HEK293 (cell line): Measurements from ENCODE around the gene METTL25.
A peak's percentile ranks its signal among the peaks of the same experiment; 100 is the strongest.

ENCODE experiments used
- CTCF ChIA-PET: fragments of 350-600 bp; formaldehyde crosslinking; extraction: SDS; loops from one replicate; lab custom pipeline; 2021; ENCODE audit warnings: antibody characterized with exemption; lab: Yijun Ruan, JAX
- POLR2A ChIA-PET: fragments of 300-600 bp; formaldehyde crosslinking; extraction: SDS; loops from one replicate; lab custom pipeline; 2020; ENCODE audit warnings: antibody characterized with exemption, inconsistent platforms; lab: Yijun Ruan, JAX
- H3K27ac ChIP-seq: fragments of 200-500 bp; sonication (Bioruptor generic); 2 replicates; pipeline ENCODE4 v1.5.1; 2014; ENCODE audit warnings: low read depth, low read length, control low read depth, inconsistent platforms; ENCODE audit errors: extremely low read depth
- H3K36me3 ChIP-seq, 2 experiments: fragments of 200-500 bp in 1 of 2; sonication (Bioruptor generic) in 1 of 2; 1 replicate in 1 of 2; 2 replicates in 1 of 2; pipeline ENCODE4 v1.5.1; 2014 to 2017; ENCODE audit warnings: inconsistent platforms in 2 of 2, low read length in 2 of 2; ENCODE audit not compliant: control insufficient read depth in 2 of 2, insufficient read depth in 1 of 2
- H3K4me1 ChIP-seq: fragments of 200-500 bp; sonication (Bioruptor generic); 2 replicates; pipeline ENCODE4 v1.5.1; 2014; ENCODE audit warnings: mild to moderate bottlenecking, low read length, inconsistent platforms; ENCODE audit not compliant: control insufficient read depth, insufficient read depth
- H3K4me3 ChIP-seq: 2 replicates; pipeline ENCODE4 v1.5.1; 2011; ENCODE audit warnings: low read depth, mild to moderate bottlenecking, control low read depth, low read length, moderate library complexity
- H3K9me3 ChIP-seq: fragments of 200-500 bp; sonication (Bioruptor generic); 2 replicates; pipeline ENCODE4 v1.5.1; 2014; ENCODE audit warnings: low read depth, low read length, inconsistent platforms; ENCODE audit not compliant: control insufficient read depth, insufficient read depth
- BCL11A ChIP-seq: fragments of 450-650 bp; formaldehyde crosslinking; IDR thresholded peaks from 2 replicates; pipeline ENCODE4 v1.5.1; 2016; ENCODE audit warnings: low read depth, missing biosample characterization, missing genetic modification characterization
- EGR2 ChIP-seq: fragments of 450-650 bp; formaldehyde crosslinking; IDR thresholded peaks from 2 replicates; pipeline ENCODE4 v1.5.1; 2016; ENCODE audit warnings: low read depth, missing biosample characterization, missing genetic modification characterization
- GLI4 ChIP-seq: fragments of 450-650 bp; formaldehyde crosslinking; IDR thresholded peaks from 2 replicates; pipeline ENCODE4 v1.5.1; 2016; ENCODE audit warnings: missing biosample characterization, missing genetic modification characterization
- GLIS1 ChIP-seq: fragments of 450-650 bp; formaldehyde crosslinking; IDR thresholded peaks from 2 replicates; pipeline ENCODE4 v1.5.1; 2016; ENCODE audit warnings: missing biosample characterization, missing genetic modification characterization
- IKZF3 ChIP-seq: fragments of 450-650 bp; IDR thresholded peaks from 2 replicates; pipeline ENCODE4 v1.5.0; 2018; ENCODE audit warnings: missing biosample characterization, mild to moderate bottlenecking, missing genetic modification characterization, moderate library complexity
- KLF16 ChIP-seq: fragments of 450-650 bp; formaldehyde crosslinking; IDR thresholded peaks from 2 replicates; pipeline ENCODE4 v1.5.1; 2017; ENCODE audit warnings: missing biosample characterization, missing genetic modification characterization
- KLF9 ChIP-seq: fragments of 450-650 bp; formaldehyde crosslinking; IDR thresholded peaks from 2 replicates; pipeline ENCODE4 v1.5.1; 2016; ENCODE audit warnings: missing biosample characterization, missing genetic modification characterization, low read depth
- MYNN ChIP-seq: fragments of 450-650 bp; formaldehyde crosslinking; IDR thresholded peaks from 2 replicates; pipeline ENCODE4 v1.5.1; 2016; ENCODE audit warnings: missing biosample characterization, missing genetic modification characterization, borderline replicate concordance
- OVOL3 ChIP-seq: fragments of 450-650 bp; formaldehyde crosslinking; IDR thresholded peaks from 2 replicates; pipeline ENCODE4 v1.5.1; 2016; ENCODE audit warnings: missing biosample characterization, missing genetic modification characterization
- PATZ1 ChIP-seq: fragments of 450-650 bp; formaldehyde crosslinking; IDR thresholded peaks from 2 replicates; pipeline ENCODE4 v1.5.1; 2016; ENCODE audit warnings: missing biosample characterization, missing genetic modification characterization
- SETDB1 ChIP-seq: IDR thresholded peaks from one replicate; pipeline ENCODE4 v1.6.1; 2017; ENCODE audit warnings: mild to moderate bottlenecking, low read length, moderate library complexity, mixed read lengths; ENCODE audit not compliant: insufficient read length
- SP7 ChIP-seq: fragments of 450-650 bp; formaldehyde crosslinking; IDR thresholded peaks from 2 replicates; pipeline ENCODE4 v1.5.1; 2016; ENCODE audit warnings: missing biosample characterization, missing genetic modification characterization
- ZBTB10 ChIP-seq: fragments of 450-650 bp; formaldehyde crosslinking; IDR thresholded peaks from 2 replicates; pipeline ENCODE4 v1.5.1; 2016; ENCODE audit warnings: missing biosample characterization, missing genetic modification characterization
- ZBTB20 ChIP-seq: fragments of 450-650 bp; formaldehyde crosslinking; IDR thresholded peaks from 2 replicates; pipeline ENCODE4 v1.5.1; 2016; ENCODE audit warnings: missing biosample characterization, missing genetic modification characterization
- ZBTB48 ChIP-seq: fragments of 450-650 bp; formaldehyde crosslinking; IDR thresholded peaks from 2 replicates; pipeline ENCODE4 v1.5.1; 2016; ENCODE audit warnings: missing biosample characterization, missing genetic modification characterization
- ZNF132 ChIP-seq: fragments of 450-650 bp; formaldehyde crosslinking; IDR thresholded peaks from 2 replicates; pipeline ENCODE4 v1.5.1; 2017; ENCODE audit warnings: missing biosample characterization, missing genetic modification characterization, borderline replicate concordance
- ZNF174 ChIP-seq: fragments of 450-650 bp; formaldehyde crosslinking; IDR thresholded peaks from 2 replicates; pipeline ENCODE4 v1.5.0; 2017; ENCODE audit warnings: missing biosample characterization, mild to moderate bottlenecking, missing genetic modification characterization
- ZNF184 ChIP-seq: fragments of 450-650 bp; IDR thresholded peaks from 2 replicates; pipeline ENCODE4 v1.5.1; 2018; ENCODE audit warnings: missing biosample characterization, mild to moderate bottlenecking, missing genetic modification characterization
- ZNF24 ChIP-seq: fragments of 450-650 bp; formaldehyde crosslinking; IDR thresholded peaks from 2 replicates; pipeline ENCODE4 v1.5.1; 2016; ENCODE audit warnings: missing biosample characterization, missing genetic modification characterization
- ZNF341 ChIP-seq: fragments of 450-650 bp; formaldehyde crosslinking; IDR thresholded peaks from 2 replicates; pipeline ENCODE4; 2016; ENCODE audit warnings: low read depth, missing biosample characterization, missing genetic modification characterization
- ZNF558 ChIP-seq: fragments of 450-650 bp; formaldehyde crosslinking; IDR thresholded peaks from 2 replicates; pipeline ENCODE4 v1.5.1; 2016; ENCODE audit warnings: missing biosample characterization, missing genetic modification characterization
- ZNF580 ChIP-seq: fragments of 450-650 bp; formaldehyde crosslinking; IDR thresholded peaks from 2 replicates; pipeline ENCODE4 v1.5.1; 2016; ENCODE audit warnings: missing biosample characterization, missing genetic modification characterization
- ZNF639 ChIP-seq: fragments of 450-650 bp; formaldehyde crosslinking; IDR thresholded peaks from 2 replicates; pipeline ENCODE4 v1.5.1; 2016; ENCODE audit warnings: missing biosample characterization, missing genetic modification characterization
- TF ChIP-seq, protein P1 (sequence below): fragments of 450-650 bp; formaldehyde crosslinking; IDR thresholded peaks from 2 replicates; pipeline ENCODE4 v1.5.1; 2016; ENCODE audit warnings: missing biosample characterization, missing genetic modification characterization
- TF ChIP-seq, protein P2 (sequence below): fragments of 450-650 bp; IDR thresholded peaks from 2 replicates; pipeline ENCODE4 v1.5.1; 2018; ENCODE audit warnings: missing biosample characterization, mild to moderate bottlenecking, missing genetic modification characterization

The METTL25 gene

DNA sequence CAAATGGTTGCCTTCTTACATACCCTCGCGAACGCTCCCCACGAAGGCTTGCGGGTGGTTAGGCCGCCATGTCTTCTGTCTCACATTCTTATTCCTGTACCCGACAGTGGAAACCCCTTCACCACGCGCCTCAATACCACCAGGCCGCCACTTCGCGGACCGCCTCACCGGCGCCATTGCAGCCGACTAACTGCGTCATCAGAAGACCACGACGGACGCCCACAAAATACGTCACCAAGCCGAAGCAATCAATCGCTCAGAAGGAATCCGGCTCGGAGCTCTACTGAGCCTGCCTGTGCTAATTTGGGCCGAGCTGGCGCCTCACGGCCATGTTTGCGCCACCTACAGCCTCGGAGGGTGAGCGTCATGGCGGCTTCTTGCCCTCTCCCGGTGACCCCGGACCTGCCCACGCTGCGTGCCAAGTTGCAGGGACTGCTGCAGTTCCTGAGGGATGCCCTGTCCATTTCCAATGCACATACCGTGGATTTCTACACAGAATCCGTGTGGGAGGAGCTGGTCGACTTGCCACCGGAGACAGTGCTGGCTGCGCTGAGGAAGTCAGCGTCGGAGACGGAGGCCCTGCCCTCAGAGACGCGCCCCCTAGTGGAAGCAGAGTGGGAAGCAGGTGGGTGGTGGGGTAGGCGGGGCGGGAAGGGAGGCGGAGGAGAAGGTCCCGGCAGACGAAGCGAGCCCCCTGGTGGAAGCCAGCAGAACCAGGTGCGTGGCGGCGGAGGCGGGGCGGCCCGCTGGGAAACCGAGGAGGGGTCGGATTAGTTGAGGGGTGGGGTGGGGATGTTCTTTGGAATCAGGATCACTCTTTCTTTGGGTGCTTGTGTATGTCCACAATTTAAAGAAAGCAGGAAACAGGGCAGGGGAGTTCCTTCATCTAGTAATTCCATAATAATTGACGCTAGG is at the start of gene METTL25, which contains the start of gene CCDC59:
TSS of gene METTL25 (plus strand) at position 330 of the 915 bp plus-strand sequence. CDS start at position 367, 37 bp downstream.
TSS of gene CCDC59 (minus strand) at position 188 of the 915 bp plus-strand sequence. CDS start at position 177, 11 bp downstream.
- peaks cover 27 to 37% of the 10 kb centered on the region in 2 experiments; a peak in 2 of 3 replicates for H3K36me3 ChIP-seq
- H3K27ac ChIP-seq: peak within 1 kb of the TSS; percentile 87
- CTCF ChIA-PET: interaction anchor here (0.6 to 2.9 kb wide), 20 partner anchors 10 to 826 kb away, joined by 3 to 16 read pairs (median 4); no protein-coding TSS in a partner anchor
- H3K4me1 ChIP-seq: peaks cover 4% of the 10 kb centered on the region; the same call in 1 of the 2 replicates
- H3K4me3 ChIP-seq: peak within 1 kb of the TSS; percentile 73
- no peaks in the 10 kb centered on the region for H3K9me3 ChIP-seq
- POLR2A ChIA-PET: interaction anchor here (0.6 to 1.3 kb wide), 3 partner anchors 105 to 1052 kb away, joined by 3 to 9 read pairs (median 4); partner anchors contain the start of gene TMTC2
- TF ChIP-seq ZNF580 (tag by site-specific recombination): peak; percentile 91
- TF ChIP-seq KLF9 (tag by site-specific recombination): peak; percentile 92
- no peak for TF ChIP-seq ZNF132 (tag by site-specific recombination)
- no peak; the same call in 1 of the 2 replicates for TF ChIP-seq GLIS1
- TF ChIP-seq SETDB1: peak; percentile 96
- peak; percentile 83 for TF ChIP-seq ZNF184
- TF ChIP-seq ZNF341 (tag by site-specific recombination): no peak
- TF ChIP-seq ZNF639 (tag by site-specific recombination): peak; percentile 99
- TF ChIP-seq, protein P1, sequence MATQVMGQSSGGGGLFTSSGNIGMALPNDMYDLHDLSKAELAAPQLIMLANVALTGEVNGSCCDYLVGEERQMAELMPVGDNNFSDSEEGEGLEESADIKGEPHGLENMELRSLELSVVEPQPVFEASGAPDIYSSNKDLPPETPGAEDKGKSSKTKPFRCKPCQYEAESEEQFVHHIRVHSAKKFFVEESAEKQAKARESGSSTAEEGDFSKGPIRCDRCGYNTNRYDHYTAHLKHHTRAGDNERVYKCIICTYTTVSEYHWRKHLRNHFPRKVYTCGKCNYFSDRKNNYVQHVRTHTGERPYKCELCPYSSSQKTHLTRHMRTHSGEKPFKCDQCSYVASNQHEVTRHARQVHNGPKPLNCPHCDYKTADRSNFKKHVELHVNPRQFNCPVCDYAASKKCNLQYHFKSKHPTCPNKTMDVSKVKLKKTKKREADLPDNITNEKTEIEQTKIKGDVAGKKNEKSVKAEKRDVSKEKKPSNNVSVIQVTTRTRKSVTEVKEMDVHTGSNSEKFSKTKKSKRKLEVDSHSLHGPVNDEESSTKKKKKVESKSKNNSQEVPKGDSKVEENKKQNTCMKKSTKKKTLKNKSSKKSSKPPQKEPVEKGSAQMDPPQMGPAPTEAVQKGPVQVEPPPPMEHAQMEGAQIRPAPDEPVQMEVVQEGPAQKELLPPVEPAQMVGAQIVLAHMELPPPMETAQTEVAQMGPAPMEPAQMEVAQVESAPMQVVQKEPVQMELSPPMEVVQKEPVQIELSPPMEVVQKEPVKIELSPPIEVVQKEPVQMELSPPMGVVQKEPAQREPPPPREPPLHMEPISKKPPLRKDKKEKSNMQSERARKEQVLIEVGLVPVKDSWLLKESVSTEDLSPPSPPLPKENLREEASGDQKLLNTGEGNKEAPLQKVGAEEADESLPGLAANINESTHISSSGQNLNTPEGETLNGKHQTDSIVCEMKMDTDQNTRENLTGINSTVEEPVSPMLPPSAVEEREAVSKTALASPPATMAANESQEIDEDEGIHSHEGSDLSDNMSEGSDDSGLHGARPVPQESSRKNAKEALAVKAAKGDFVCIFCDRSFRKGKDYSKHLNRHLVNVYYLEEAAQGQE: peak; percentile 45
- TF ChIP-seq SP7 (tag by site-specific recombination): peak; percentile 92
- peak; percentile 72 for TF ChIP-seq PATZ1 (tag by site-specific recombination)
- TF ChIP-seq ZBTB10 (tag by site-specific recombination): peak; percentile 58
- no peak for TF ChIP-seq ZBTB20 (tag by site-specific recombination)
- no peak for TF ChIP-seq MYNN (tag by site-specific recombination)
- TF ChIP-seq IKZF3: peak; percentile 42; the same call in 1 of the 2 replicates
- peak; percentile 79 for TF ChIP-seq GLI4 (tag by site-specific recombination)
- peak; percentile 44; the same call in 1 of the 2 replicates for TF ChIP-seq ZNF558
- peak; percentile 58 for TF ChIP-seq OVOL3 (tag by site-specific recombination)
- TF ChIP-seq, protein P2, sequence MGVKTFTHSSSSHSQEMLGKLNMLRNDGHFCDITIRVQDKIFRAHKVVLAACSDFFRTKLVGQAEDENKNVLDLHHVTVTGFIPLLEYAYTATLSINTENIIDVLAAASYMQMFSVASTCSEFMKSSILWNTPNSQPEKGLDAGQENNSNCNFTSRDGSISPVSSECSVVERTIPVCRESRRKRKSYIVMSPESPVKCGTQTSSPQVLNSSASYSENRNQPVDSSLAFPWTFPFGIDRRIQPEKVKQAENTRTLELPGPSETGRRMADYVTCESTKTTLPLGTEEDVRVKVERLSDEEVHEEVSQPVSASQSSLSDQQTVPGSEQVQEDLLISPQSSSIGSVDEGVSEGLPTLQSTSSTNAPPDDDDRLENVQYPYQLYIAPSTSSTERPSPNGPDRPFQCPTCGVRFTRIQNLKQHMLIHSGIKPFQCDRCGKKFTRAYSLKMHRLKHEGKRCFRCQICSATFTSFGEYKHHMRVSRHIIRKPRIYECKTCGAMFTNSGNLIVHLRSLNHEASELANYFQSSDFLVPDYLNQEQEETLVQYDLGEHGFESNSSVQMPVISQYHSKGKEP (tag by site-specific recombination): 0 out of 2 replicates have a peak, but pooled peaks have one; percentile 36
- TF ChIP-seq KLF16 (tag by site-specific recombination): peak; percentile 94; the same call in 1 of the 2 replicates
- peak; percentile 93 for TF ChIP-seq ZNF24
- peak; percentile 97 for TF ChIP-seq EGR2 (tag by site-specific recombination)
- TF ChIP-seq BCL11A (tag by site-specific recombination): peak; percentile 39; the same call in 1 of the 2 replicates
- no peak for TF ChIP-seq ZBTB48 (tag by site-specific recombination)
- no peak for TF ChIP-seq ZNF174 (tag by site-specific recombination)
